Astrocyte (in vitro differentiated cells and primary cell): ENCODE results near the gene LRRN4.

ENCODE experiments used
- EZH2 ChIP-seq: IDR thresholded peaks from 2 replicates; pipeline ENCODE4 v1.6.1; 2012; ENCODE audit warnings: mild to moderate bottlenecking, low read length, inconsistent platforms; ENCODE audit not compliant: insufficient read depth
- TF ChIP-seq, protein P1 (sequence below): IDR thresholded peaks from 2 replicates; pipeline ENCODE4 v1.5.1; 2011; ENCODE audit warnings: low read depth, mild to moderate bottlenecking, inconsistent platforms, low read length, moderate library complexity; ENCODE audit not compliant: insufficient read depth

DNA sequence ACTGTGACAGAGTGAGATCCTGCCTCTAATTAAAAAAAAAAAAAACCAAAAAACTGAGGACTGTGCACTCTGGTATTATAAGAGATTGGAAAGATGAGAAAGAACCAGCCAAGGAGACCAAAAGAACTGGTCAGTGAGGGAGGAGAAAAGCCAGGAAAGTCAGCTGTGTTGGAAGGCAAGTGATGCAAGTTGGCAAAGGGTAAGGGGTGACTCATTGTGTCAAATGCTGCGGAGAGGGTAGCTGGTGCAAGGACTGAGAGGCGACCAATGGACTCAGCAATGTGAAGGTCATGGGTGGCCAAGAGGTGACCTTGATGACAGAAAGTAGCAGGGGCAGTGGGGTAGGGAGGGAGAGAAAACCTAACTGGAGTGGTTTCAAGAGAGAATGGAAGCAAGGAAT is 27.4 kb upstream of the LRRN4 start:
- TF ChIP-seq, protein P1, sequence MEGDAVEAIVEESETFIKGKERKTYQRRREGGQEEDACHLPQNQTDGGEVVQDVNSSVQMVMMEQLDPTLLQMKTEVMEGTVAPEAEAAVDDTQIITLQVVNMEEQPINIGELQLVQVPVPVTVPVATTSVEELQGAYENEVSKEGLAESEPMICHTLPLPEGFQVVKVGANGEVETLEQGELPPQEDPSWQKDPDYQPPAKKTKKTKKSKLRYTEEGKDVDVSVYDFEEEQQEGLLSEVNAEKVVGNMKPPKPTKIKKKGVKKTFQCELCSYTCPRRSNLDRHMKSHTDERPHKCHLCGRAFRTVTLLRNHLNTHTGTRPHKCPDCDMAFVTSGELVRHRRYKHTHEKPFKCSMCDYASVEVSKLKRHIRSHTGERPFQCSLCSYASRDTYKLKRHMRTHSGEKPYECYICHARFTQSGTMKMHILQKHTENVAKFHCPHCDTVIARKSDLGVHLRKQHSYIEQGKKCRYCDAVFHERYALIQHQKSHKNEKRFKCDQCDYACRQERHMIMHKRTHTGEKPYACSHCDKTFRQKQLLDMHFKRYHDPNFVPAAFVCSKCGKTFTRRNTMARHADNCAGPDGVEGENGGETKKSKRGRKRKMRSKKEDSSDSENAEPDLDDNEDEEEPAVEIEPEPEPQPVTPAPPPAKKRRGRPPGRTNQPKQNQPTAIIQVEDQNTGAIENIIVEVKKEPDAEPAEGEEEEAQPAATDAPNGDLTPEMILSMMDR = no peak
- no peak for TF ChIP-seq EZH2
